Osteocyte (in vitro differentiated cells): ENCODE data around the gene SLC34A1. TPM values are rescaled to one million over a fixed set of nuclear protein-coding genes. Genes with fewer than 3 reads are reported as not detected.

ENCODE experiments used
- DNase-seq: peaks from one replicate; pipeline ENCODE4 v3.0.0; 2021; ENCODE audit warnings: mixed read lengths; ENCODE audit not compliant: unreplicated experiment; ENCODE audit errors: extremely low spot score
- H3K27ac Mint-ChIP-seq: one replicate; pipeline ENCODE4 v1.8.0; 2021; ENCODE audit warnings: mild to moderate bottlenecking, mixed read lengths; ENCODE audit not compliant: unreplicated experiment
- H3K27me3 Mint-ChIP-seq: one replicate; pipeline ENCODE4 v1.8.0; 2021; ENCODE audit warnings: mixed read lengths; ENCODE audit not compliant: unreplicated experiment
- H3K36me3 Mint-ChIP-seq: one replicate; pipeline ENCODE4 v1.8.0; 2021; ENCODE audit warnings: mixed read lengths; ENCODE audit not compliant: unreplicated experiment
- H3K4me1 Mint-ChIP-seq: one replicate; pipeline ENCODE4 v1.8.0; 2021; ENCODE audit warnings: mixed read lengths; ENCODE audit not compliant: unreplicated experiment
- H3K4me3 Mint-ChIP-seq: one replicate; pipeline ENCODE4 v1.8.0; 2021; ENCODE audit warnings: mild to moderate bottlenecking, moderate library complexity, mixed read lengths; ENCODE audit not compliant: unreplicated experiment
- H3K9me3 Mint-ChIP-seq: one replicate; pipeline ENCODE4 v1.8.0; 2021; ENCODE audit warnings: mixed read lengths; ENCODE audit not compliant: unreplicated experiment
- total RNA-seq: library from RNA; stranded (reverse); gene quantifications from 2 replicates; pipeline ENCODE4 v1.2.1, GENCODE V29; 2021
- TF ChIP-seq, protein P1 (sequence below): fragments of 200-600 bp; sonication (generic); IDR thresholded peaks from 2 replicates; pipeline ENCODE4 v1.5.0; 2021; ENCODE audit warnings: antibody characterized with exemption, mild to moderate bottlenecking, moderate library complexity

Gene SLC34A1
- total RNA-seq, 1 donor from 2014 or later: not detected

DNA sequence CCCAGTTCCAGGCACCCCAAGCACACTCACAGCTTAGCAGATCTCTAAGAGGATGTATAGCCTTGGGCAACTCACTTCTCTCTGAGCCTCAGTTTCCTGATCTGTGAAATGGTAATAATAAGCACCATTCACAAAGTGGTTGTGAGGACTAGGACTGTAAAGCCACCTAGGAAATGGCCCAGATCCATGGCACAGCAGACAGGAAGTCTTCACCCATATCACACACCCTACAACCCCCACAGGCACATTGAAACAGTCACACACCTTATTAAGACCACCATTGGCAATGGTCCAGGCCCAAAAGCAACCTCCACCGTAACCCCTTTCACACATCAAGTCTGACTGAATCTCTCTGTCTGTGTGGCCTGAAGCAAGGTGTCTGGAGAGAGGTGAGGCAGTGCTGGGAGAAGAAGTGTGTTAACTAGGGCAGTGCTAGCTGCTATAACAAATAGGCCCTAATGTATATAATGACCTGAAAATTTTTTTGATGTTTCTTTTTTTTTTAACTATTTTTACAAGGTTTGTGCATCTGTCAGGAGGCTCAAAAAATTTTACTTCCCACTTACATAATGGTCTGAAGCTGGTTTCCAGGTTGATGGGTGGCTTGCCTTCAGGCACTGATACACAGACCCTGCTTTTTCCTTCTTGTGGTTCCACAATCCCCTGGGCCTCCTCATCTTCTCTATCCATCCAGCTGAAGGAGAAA, 28.9 kb upstream of the SLC34A1 start:
- no peak for DNase-seq
- H3K27ac Mint-ChIP-seq: no peak overlapping the region
- H3K9me3 Mint-ChIP-seq: no peaks in the 10 kb centered on the region
- H3K27me3 Mint-ChIP-seq: peaks cover 26% of the 10 kb centered on the region
- TF ChIP-seq, protein P1, sequence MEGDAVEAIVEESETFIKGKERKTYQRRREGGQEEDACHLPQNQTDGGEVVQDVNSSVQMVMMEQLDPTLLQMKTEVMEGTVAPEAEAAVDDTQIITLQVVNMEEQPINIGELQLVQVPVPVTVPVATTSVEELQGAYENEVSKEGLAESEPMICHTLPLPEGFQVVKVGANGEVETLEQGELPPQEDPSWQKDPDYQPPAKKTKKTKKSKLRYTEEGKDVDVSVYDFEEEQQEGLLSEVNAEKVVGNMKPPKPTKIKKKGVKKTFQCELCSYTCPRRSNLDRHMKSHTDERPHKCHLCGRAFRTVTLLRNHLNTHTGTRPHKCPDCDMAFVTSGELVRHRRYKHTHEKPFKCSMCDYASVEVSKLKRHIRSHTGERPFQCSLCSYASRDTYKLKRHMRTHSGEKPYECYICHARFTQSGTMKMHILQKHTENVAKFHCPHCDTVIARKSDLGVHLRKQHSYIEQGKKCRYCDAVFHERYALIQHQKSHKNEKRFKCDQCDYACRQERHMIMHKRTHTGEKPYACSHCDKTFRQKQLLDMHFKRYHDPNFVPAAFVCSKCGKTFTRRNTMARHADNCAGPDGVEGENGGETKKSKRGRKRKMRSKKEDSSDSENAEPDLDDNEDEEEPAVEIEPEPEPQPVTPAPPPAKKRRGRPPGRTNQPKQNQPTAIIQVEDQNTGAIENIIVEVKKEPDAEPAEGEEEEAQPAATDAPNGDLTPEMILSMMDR: no peak
- no peaks in the 10 kb centered on the region for H3K36me3 Mint-ChIP-seq
- no peak overlapping the region for H3K4me3 Mint-ChIP-seq
- peaks cover 9% of the 10 kb centered on the region for H3K4me1 Mint-ChIP-seq

DNA sequence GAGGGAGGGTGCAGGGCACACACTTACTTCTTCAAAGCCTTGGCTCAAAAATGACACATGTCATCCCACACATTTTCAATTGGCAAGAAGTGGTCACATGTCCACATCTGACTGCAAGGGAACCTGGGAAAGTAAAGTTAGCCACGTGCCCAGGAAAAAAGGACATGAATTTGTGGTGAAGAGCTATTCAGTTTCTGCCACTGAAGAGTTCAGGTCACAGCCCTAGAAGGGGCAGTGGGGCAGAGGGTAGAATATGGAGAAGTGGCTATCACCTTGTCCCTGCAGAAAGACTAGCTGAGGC, 28.4 kb upstream of the SLC34A1 start:
- H3K27ac Mint-ChIP-seq: no peak overlapping the region
- TF ChIP-seq, protein P1: no peak
- no peaks in the 10 kb centered on the region for H3K36me3 Mint-ChIP-seq
- no peak for DNase-seq
- no peak overlapping the region for H3K4me3 Mint-ChIP-seq
- H3K9me3 Mint-ChIP-seq: no peaks in the 10 kb centered on the region
- peaks cover 26% of the 10 kb centered on the region for H3K27me3 Mint-ChIP-seq
- H3K4me1 Mint-ChIP-seq: peaks cover 4% of the 10 kb centered on the region

DNA sequence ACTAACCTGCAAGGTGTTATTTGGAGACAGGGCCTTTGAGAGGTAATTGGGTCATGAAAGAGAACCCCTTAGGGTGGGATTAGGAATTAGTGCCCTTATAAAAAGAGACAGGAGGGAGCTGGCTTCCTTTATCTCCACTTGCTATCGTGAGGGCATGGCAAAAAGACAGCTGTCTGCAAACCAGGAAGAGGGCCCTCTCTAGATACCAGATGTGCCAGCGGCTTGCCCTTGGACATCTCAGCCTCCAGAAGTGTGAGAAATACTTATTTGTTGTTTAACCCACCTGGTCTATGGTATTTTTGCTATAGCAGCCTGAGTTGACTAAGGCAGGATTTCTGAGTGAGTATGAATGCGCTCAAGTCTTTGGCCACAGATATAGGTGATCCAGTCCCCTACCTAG, 27.5 kb upstream of the SLC34A1 start:
- Mint-ChIP-seq H3K27me3 (peaks cover 26% of the 10 kb centered on the region), H3K4me3 (no peak overlapping the region), H3K9me3 (no peaks in the 10 kb centered on the region), H3K4me1 (peaks cover 4% of the 10 kb centered on the region), H3K36me3 (no peaks in the 10 kb centered on the region), H3K27ac (no peak overlapping the region)
- TF ChIP-seq, protein P1: no peak
- DNase-seq: no peak

DNA sequence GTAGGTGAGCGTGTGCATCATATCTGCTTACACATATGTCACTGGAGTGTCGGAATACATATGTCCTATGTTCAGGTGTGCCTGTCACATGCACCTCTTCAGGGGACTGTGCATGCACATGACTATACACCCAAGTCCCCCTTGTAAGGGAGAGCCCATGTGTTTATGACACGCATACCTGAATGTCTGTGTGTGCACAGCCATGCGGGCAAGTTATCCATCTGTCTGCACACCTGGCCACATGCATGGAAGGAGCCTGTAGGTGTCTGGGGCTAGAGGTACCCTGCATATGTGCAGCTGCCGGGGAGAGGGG, 27.1 kb upstream of the SLC34A1 start:
- no peaks in the 10 kb centered on the region for H3K9me3 Mint-ChIP-seq
- H3K4me1 Mint-ChIP-seq: peaks cover 1% of the 10 kb centered on the region
- no peak for DNase-seq
- H3K36me3 Mint-ChIP-seq: no peaks in the 10 kb centered on the region
- TF ChIP-seq, protein P1: no peak
- H3K27me3 Mint-ChIP-seq: peaks cover 26% of the 10 kb centered on the region
- H3K27ac Mint-ChIP-seq: no peak overlapping the region
- no peak overlapping the region for H3K4me3 Mint-ChIP-seq

DNA sequence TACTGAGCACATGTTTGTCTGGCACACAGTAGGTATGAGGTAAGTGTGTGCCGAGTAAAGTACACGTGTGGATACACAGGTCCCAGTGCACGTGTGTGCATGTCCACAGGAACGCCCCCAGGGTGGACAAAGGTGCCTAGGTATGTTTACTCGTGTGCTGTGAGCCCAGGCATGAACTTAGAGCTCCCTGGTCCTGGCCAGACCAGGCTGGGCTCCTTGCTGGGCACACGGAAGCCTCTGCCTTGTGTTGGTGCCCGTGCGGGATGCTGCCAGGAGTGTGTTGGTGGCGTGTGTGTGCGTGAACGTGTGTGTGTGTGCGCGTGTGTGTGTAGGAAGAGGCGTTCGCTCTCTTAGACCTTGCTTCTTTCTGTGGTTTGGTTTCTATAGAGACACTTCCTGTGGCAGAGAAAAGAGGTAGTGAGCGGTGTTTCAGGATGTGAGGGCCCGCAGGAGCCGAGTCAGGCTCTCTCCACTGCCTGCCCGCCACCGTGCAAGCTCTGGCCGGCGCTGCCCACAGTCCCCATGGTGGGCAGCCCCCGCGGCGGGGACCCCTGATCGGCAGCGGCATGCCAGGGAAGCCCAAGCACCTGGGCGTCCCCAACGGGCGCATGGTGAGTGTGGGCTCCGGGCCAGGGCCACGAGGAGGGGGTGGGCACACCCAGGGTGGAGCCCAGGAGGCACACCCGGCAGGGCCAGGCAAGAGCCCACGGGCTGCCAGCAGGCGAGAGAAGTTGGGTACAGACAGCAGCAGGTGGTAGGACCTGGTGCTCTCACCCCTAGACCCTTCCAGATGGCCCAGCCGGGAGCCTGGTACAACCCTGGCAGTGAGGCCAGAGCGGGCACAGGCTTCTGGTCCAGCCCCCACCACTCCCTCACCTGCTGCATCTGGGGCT, 26.5 kb upstream of the SLC34A1 start, which contains the start of gene RGS14:
RGS14 (plus strand) TSS at position 466 of the 893 bp plus-strand sequence; CDS start at position 567, 101 bp downstream.
- no peaks in the 10 kb centered on the region for H3K9me3 Mint-ChIP-seq
- H3K27me3 Mint-ChIP-seq: peaks cover 26% of the 10 kb centered on the region
- TF ChIP-seq, protein P1: no peak
- no peak for DNase-seq
- H3K4me3 Mint-ChIP-seq: no peak within 1 kb of the TSS
- H3K27ac Mint-ChIP-seq: no peak within 1 kb of the TSS
- peaks cover 2% of the 10 kb centered on the region for H3K4me1 Mint-ChIP-seq
- no peaks in the 10 kb centered on the region for H3K36me3 Mint-ChIP-seq
